ENCODE results near the gene HNRNPA3. TPM values are rescaled to one million over a fixed set of nuclear protein-coding genes. Genes with fewer than 3 reads are reported as not detected.

HNRNPA3 gene
- total and polyA plus RNA-seq, 4 donors, result 118 to 178 (median 144) TPM

DNA sequence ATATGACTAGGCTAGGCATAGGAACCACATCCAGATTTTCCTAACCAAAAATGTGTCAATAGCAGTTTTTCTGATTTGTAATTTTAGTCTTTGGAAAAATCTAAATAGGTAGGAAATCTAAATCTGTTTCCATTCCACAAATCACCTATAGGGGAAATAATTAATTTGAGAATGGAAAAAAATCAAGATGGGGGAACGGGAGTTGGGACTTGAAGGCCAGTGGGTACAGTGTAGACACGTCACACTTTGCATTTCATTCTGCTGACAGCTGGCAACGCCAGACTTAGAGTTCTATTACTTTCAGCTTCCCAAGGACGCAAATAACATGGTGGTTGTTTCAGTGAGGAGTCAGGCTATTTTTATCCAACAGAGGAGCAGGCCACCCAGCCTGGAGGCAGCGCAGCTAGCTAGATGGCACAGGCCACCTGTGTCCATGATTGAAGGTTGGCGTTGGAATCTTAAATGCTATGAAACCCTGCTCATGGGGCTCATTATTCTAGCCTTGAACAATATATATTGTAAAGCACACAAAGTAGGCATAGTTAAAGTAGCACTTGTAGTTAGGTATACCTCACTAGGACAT is 23.4 kb downstream of the HNRNPA3 start:
- H3K4me1 ChIP-seq (ENCODE audit: control insufficient read depth in 1 of 2, insufficient read depth in 2 of 2, low read length in 2 of 2), result peaks cover 9 to 17% of the 10 kb centered on the region in 2 donors
- intact Hi-C loops (cut with DNase I), result no loop called here
- no peaks in the 10 kb centered on the region for H3K27me3 ChIP-seq (ENCODE audit: control insufficient read depth in 1 of 2, insufficient read depth in 2 of 2, low read length in 1 of 2)
- no peak overlapping the region for H3K27ac ChIP-seq (ENCODE audit: low read depth in 1 of 2, low read length in 2 of 2)
- H3K4me3 ChIP-seq (ENCODE audit: low read length in 2 of 2), result no peak overlapping the region
- peaks cover 0 to 2% of the 10 kb centered on the region in 2 donors for H3K36me3 ChIP-seq (ENCODE audit: control insufficient read depth in 1 of 2, insufficient read depth in 2 of 2, low read length in 1 of 2)
- 65% methylated on average over 6 of the region's 6 CpGs for WGBS, 2 donors
- no peak for ATAC-seq (ENCODE audit: low FRiP score)
- DNase-seq, result no peak
- no peaks in the 10 kb centered on the region for H3K9me3 ChIP-seq (ENCODE audit: control insufficient read depth, low read length)

DNA sequence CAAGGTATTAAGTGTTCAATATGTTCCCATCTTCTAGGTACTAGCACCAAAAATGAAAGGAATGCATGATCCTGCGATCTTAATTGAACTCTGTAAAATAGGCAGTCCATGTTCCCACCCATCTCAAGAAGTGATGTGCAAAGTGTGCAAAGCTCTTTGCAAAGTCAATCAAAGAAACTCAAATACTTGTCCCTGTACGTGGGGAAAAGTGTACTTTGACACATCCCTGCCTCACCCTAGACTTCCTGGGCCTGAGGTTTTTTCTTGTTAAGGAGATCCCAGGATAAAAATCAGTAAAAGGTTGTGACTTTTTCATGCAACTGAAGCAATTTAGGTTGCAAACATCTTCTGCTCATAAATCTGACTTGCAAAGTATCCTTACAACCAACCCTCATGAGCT is 25.3 kb downstream of the HNRNPA3 start:
- no peaks in the 10 kb centered on the region for H3K27me3 ChIP-seq (ENCODE audit: control insufficient read depth in 1 of 2, insufficient read depth in 2 of 2, low read length in 1 of 2)
- H3K4me1 ChIP-seq (ENCODE audit: control insufficient read depth in 1 of 2, insufficient read depth in 2 of 2, low read length in 2 of 2), result peaks cover 6 to 17% of the 10 kb centered on the region in 2 donors
- intact Hi-C loops (cut with DNase I), result no loop called here
- no peak for ATAC-seq (ENCODE audit: low FRiP score)
- no peak overlapping the region for H3K4me3 ChIP-seq (ENCODE audit: low read length in 2 of 2)
- DNase-seq, result no peak
- peak overlapping the region in 1 of 2 donors; percentile 34 for H3K27ac ChIP-seq (ENCODE audit: low read depth in 1 of 2, low read length in 2 of 2)
- no peaks in the 10 kb centered on the region for H3K36me3 ChIP-seq (ENCODE audit: control insufficient read depth in 1 of 2, insufficient read depth in 2 of 2, low read length in 1 of 2)
- no peaks in the 10 kb centered on the region for H3K9me3 ChIP-seq (ENCODE audit: control insufficient read depth, low read length)
- 36 to 41% methylated on average over 2 of the region's 2 CpGs for WGBS, 2 donors

DNA sequence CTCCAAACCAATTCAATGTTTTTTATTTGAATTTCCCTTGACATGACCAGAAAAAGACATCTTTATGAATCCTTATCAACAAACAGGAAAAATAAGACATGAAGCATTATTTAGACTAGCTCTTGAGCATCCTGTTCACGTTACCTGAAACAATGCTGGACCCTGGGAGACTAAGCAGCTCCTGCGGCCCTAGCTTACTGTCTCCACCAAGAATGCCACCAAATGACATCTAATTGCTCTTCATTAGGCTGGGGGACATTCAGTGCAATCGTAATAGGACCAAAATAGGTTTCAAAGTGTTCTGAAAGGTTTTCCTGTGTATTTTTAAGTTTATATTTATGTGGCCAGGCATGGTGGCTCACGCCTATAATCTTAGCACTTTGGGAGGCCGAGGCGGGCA is 26.5 kb downstream of the HNRNPA3 start:
- Histone ChIP-seq H3K4me1 (ENCODE audit: control insufficient read depth in 1 of 2, insufficient read depth in 2 of 2, low read length in 2 of 2) (peaks cover 6 to 22% of the 10 kb centered on the region in 2 donors), H3K9me3 (ENCODE audit: control insufficient read depth, low read length) (no peaks in the 10 kb centered on the region), H3K27me3 (ENCODE audit: control insufficient read depth in 1 of 2, insufficient read depth in 2 of 2, low read length in 1 of 2) (no peaks in the 10 kb centered on the region), H3K4me3 (ENCODE audit: low read length in 2 of 2) (no peak overlapping the region), H3K27ac (ENCODE audit: low read depth in 1 of 2, low read length in 2 of 2) (peak overlapping the region; percentile 39 to 71), H3K36me3 (ENCODE audit: control insufficient read depth in 1 of 2, insufficient read depth in 2 of 2, low read length in 1 of 2) (peaks cover 0 to 2% of the 10 kb centered on the region in 2 donors)
- no peak for ATAC-seq (ENCODE audit: low FRiP score)
- no peak for DNase-seq
- WGBS, 2 donors, result 79 to 87% methylated on average over 6 of the region's 6 CpGs
- intact Hi-C loops (cut with DNase I), result no loop called here

DNA sequence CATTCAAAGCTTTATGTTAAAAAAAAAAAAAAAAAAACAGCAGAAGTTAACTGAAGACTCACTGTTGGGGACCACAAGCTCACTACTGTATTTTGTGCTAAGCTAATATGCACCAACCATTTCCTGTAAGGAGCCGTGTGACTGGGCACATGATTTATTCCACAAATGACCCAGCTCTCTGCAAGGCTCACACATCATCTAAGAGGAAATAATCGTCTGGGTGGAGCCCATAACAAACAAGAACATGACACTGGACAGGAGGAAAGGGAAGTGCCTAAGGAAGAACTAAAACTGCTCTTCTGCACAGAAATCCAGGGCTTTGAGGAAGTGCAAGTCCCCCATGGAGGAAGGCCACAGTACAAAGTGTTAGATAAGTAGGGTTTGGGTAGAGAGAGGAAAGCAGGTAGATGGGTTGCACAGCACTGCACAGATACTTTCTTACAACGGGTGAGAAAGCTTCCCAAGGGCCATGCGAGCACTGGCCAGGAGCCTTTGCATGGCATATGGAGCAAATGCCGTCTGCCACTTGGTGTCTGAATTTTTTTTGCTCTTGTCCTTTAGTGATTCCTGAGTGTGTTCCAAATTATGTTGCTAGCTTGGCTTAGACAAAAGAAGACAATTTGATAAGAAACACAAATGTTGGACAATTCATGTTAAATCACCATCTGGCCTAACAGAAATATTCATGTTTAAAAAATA is 27.5 kb downstream of the HNRNPA3 start:
- intact Hi-C loops (cut with DNase I), result no loop called here
- WGBS, 2 donors, result 8 to 9% methylated on average over 5 of the region's 5 CpGs
- no peaks in the 10 kb centered on the region for H3K9me3 ChIP-seq (ENCODE audit: control insufficient read depth, low read length)
- H3K4me3 ChIP-seq (ENCODE audit: low read length in 2 of 2), result no peak overlapping the region
- peaks cover 0 to 2% of the 10 kb centered on the region in 2 donors for H3K36me3 ChIP-seq (ENCODE audit: control insufficient read depth in 1 of 2, insufficient read depth in 2 of 2, low read length in 1 of 2)
- peak; percentile 69 for ATAC-seq (ENCODE audit: low FRiP score)
- H3K27ac ChIP-seq (ENCODE audit: low read depth in 1 of 2, low read length in 2 of 2), result peak overlapping the region in 1 of 2 donors; percentile 95
- peak in 1 of 2 donors; percentile 66 for DNase-seq
- peaks cover 6 to 26% of the 10 kb centered on the region in 2 donors for H3K4me1 ChIP-seq (ENCODE audit: control insufficient read depth in 1 of 2, insufficient read depth in 2 of 2, low read length in 2 of 2)
- no peaks in the 10 kb centered on the region for H3K27me3 ChIP-seq (ENCODE audit: control insufficient read depth in 1 of 2, insufficient read depth in 2 of 2, low read length in 1 of 2)

DNA sequence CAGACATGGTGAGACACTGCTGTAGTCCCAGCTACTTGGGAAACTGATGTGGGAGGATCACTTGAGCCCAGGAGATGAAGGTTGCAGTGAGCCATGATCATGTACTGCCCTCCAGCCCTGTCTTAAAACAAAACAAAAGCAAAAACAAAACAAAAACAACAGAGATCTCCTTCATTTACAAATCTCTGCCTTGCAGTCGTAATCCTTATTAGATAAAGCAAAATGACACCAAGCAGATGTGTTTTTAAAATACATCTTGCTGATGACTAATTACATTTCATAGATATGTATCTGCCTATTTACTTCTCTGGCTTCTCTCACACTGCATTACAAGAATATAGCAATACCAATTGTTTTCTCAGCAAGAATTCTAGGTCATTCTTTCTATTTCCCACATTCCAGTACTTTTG is 29.1 kb downstream of the HNRNPA3 start:
- ATAC-seq (ENCODE audit: low FRiP score), result no peak
- Histone ChIP-seq H3K4me3 (ENCODE audit: low read length in 2 of 2) (peak overlapping the region; percentile 10 to 34), H3K4me1 (ENCODE audit: control insufficient read depth in 1 of 2, insufficient read depth in 2 of 2, low read length in 2 of 2) (peaks cover 11 to 26% of the 10 kb centered on the region in 2 donors), H3K9me3 (ENCODE audit: control insufficient read depth, low read length) (no peaks in the 10 kb centered on the region), H3K27ac (ENCODE audit: low read depth in 1 of 2, low read length in 2 of 2) (peak overlapping the region; percentile 87 to 98), H3K27me3 (ENCODE audit: control insufficient read depth in 1 of 2, insufficient read depth in 2 of 2, low read length in 1 of 2) (no peaks in the 10 kb centered on the region), H3K36me3 (ENCODE audit: control insufficient read depth in 1 of 2, insufficient read depth in 2 of 2, low read length in 1 of 2) (peaks cover 0 to 2% of the 10 kb centered on the region in 2 donors)
- 19 to 26% methylated on average over 1 of the region's 1 CpG for WGBS, 2 donors
- no peak for DNase-seq
- intact Hi-C loops (cut with DNase I), result no loop called here

DNA sequence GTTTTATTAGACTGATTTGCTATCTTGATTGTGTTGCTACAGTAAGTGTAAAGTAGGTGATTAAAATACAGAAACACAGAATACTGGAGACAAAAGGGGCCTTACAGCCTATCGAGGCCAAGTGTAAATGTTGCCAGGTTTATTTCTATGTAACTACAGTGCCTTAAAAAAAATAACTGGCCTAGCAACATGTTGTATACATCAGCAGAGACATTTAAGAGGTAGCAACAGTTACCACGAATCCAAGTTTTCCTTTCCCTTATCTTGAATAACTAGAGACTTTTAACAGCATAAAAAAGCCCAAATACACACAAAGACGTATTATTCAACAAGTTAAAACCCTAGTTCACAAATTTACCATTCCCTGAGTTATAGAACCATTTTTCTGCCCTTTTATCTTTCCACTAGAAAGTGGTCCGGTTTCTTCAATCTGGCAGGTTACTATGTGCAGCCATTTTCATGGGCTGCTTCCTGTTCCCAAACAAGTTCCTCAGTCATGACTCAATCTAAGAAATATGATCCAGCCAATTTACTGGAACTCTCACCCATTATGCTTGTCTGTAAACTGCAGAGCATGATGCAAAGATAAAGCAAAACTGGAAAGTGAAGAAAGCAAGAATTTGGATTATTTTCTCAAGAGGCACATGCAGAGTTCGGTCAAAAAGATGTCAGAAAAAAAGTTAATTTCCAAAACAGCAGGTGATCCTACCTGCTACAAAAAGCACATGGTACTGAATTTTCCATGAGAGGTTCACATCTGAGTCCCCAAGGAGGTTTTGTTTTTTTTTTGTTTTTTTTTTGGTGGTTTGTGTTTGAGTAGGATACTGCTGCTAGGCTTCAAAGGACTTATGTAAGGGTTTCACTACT is 29.8 kb downstream of the HNRNPA3 start:
- Histone ChIP-seq H3K27ac (ENCODE audit: low read depth in 1 of 2, low read length in 2 of 2) (peak overlapping the region in 1 of 2 donors; percentile 97), H3K4me1 (ENCODE audit: control insufficient read depth in 1 of 2, insufficient read depth in 2 of 2, low read length in 2 of 2) (peaks cover 11 to 26% of the 10 kb centered on the region in 2 donors), H3K4me3 (ENCODE audit: low read length in 2 of 2) (peak overlapping the region; percentile 10 to 34), H3K36me3 (ENCODE audit: control insufficient read depth in 1 of 2, insufficient read depth in 2 of 2, low read length in 1 of 2) (peaks cover 0 to 2% of the 10 kb centered on the region in 2 donors), H3K9me3 (ENCODE audit: control insufficient read depth, low read length) (no peaks in the 10 kb centered on the region), H3K27me3 (ENCODE audit: control insufficient read depth in 1 of 2, insufficient read depth in 2 of 2, low read length in 1 of 2) (no peaks in the 10 kb centered on the region)
- ATAC-seq (ENCODE audit: low FRiP score) (peak; percentile 90), DNase-seq (no peak)
- intact Hi-C loops (cut with DNase I), result no loop called here
- WGBS, 2 donors, result 3% methylated on average over 5 of the region's 5 CpGs

DNA sequence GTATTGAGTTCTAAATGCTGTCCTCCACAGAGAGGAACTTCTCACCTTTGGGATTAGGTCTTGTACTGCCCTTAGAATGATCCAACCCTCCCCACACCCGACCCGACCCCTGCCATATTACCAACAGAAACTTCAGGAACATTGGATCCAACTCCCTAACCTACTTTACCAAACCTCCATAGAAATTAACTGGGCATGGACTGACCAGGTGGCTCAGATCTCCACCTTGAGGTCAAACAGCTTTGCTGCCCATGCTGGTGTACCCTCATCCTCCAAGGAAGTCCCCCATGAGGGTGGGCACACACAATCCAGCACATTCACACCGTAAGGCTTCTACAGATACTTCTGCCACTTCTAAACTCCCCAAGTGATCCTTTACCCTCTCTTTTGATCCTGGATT is 30.5 kb downstream of the HNRNPA3 start:
- DNase-seq, result no peak
- peaks cover 9 to 23% of the 10 kb centered on the region in 2 donors for H3K4me1 ChIP-seq (ENCODE audit: control insufficient read depth in 1 of 2, insufficient read depth in 2 of 2, low read length in 2 of 2)
- WGBS, 2 donors, result 91 to 92% methylated on average over 3 of the region's 3 CpGs
- no peak for ATAC-seq (ENCODE audit: low FRiP score)
- H3K27ac ChIP-seq (ENCODE audit: low read depth in 1 of 2, low read length in 2 of 2), result peak overlapping the region; percentile 96 to 97
- intact Hi-C loops (cut with DNase I), result no loop called here
- H3K27me3 ChIP-seq (ENCODE audit: control insufficient read depth in 1 of 2, insufficient read depth in 2 of 2, low read length in 1 of 2), result no peaks in the 10 kb centered on the region
- H3K36me3 ChIP-seq (ENCODE audit: control insufficient read depth in 1 of 2, insufficient read depth in 2 of 2, low read length in 1 of 2), result peaks cover 0 to 2% of the 10 kb centered on the region in 2 donors
- no peaks in the 10 kb centered on the region for H3K9me3 ChIP-seq (ENCODE audit: control insufficient read depth, low read length)
- H3K4me3 ChIP-seq (ENCODE audit: low read length in 2 of 2), result no peak overlapping the region

DNA sequence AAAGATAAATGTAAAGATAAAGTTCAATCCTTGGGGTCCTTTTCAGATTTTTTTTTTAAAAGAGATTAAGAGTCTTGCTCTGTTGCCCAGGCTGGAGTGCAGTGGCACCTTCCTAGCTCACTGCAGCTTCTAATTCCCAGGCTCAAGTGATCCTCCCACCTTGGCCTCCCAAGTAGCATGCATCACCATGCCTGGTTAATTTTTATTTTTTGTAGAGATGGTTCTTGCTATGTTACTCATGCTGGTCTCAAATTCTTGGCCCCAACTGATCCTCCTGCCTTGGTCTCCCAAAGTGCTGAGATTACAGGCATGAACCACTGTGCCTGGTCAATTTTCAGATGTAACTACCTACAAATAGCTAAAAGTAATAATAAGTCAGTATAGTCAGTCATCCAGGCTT is 30.9 kb downstream of the HNRNPA3 start:
- no peaks in the 10 kb centered on the region for H3K9me3 ChIP-seq (ENCODE audit: control insufficient read depth, low read length)
- no peaks in the 10 kb centered on the region for H3K27me3 ChIP-seq (ENCODE audit: control insufficient read depth in 1 of 2, insufficient read depth in 2 of 2, low read length in 1 of 2)
- intact Hi-C loops (cut with DNase I), result no loop called here
- peaks cover 0 to 2% of the 10 kb centered on the region in 2 donors for H3K36me3 ChIP-seq (ENCODE audit: control insufficient read depth in 1 of 2, insufficient read depth in 2 of 2, low read length in 1 of 2)
- no peak for DNase-seq
- no peak for ATAC-seq (ENCODE audit: low FRiP score)
- H3K4me3 ChIP-seq (ENCODE audit: low read length in 2 of 2), result no peak overlapping the region
- H3K4me1 ChIP-seq (ENCODE audit: control insufficient read depth in 1 of 2, insufficient read depth in 2 of 2, low read length in 2 of 2), result peaks cover 9 to 22% of the 10 kb centered on the region in 2 donors
- peak overlapping the region; percentile 96 to 97 for H3K27ac ChIP-seq (ENCODE audit: low read depth in 1 of 2, low read length in 2 of 2)
